SKM-1 (cell line): Measurements from ENCODE around the gene ATXN7L1.
"Not testable (repeated sequence)": the region's sequence is repeated elsewhere in the genome, so short reads cannot be mapped to it uniquely, and the experiment has no call there.

Experiments used
- DNase-seq: peaks from one replicate; lab custom pipeline; 2025; ENCODE audit not compliant: unreplicated experiment; lab: John Stamatoyannopoulos, UW

Gene ATXN7L1

GRCh38 chr7:105711726-105712402 is 164.5 kb downstream of the ATXN7L1 start:
- DNase-seq = no peak

GRCh38 chr7:105710720-105711119 is 165.7 kb downstream of the ATXN7L1 start:
- DNase-seq = not testable (repeated sequence)

DNA sequence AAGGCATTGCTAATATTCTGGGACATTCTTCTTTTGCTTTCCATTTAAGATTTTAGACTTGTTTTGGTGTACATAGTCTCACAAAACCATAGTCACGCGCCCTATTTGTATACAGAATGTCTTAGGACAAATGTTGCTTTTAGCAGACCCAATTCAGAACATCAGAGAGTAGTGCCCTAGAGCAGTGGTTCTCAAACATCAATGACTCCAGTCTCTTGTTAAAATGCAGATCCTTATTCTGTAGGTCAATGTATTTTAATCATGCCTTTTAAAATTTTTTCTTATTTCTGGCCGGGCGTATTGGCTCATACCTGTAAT is 167.7 kb downstream of the ATXN7L1 start:
- DNase-seq = no peak

GRCh38 chr7:105707967-105708762 is 168.2 kb downstream of the ATXN7L1 start:
- DNase-seq = no peak

- DNase-seq = no peak
Observed at GRCh38 chr7:105707381-105707780, 169.0 kb downstream of the ATXN7L1 start.

- DNase-seq = no peak
Observed at GRCh38 chr7:105705427-105705826, 171.0 kb downstream of the ATXN7L1 start.

- DNase-seq = no peak
Observed at GRCh38 chr7:105703207-105703930, 173.0 kb downstream of the ATXN7L1 start.

- DNase-seq = no peak
Observed at GRCh38 chr7:105699568-105700236, 176.7 kb downstream of the ATXN7L1 start.

- DNase-seq = no peak
Observed at GRCh38 chr7:105698531-105698930, 177.9 kb downstream of the ATXN7L1 start.

GRCh38 chr7:105697753-105698152 is 178.6 kb downstream of the ATXN7L1 start:
- DNase-seq = no peak

- not testable (repeated sequence) for DNase-seq
Observed at GRCh38 chr7:105697169-105697568, 179.2 kb downstream of the ATXN7L1 start.

- no peak for DNase-seq
Observed at GRCh38 chr7:105693576-105693975, 182.8 kb downstream of the ATXN7L1 start.

DNA sequence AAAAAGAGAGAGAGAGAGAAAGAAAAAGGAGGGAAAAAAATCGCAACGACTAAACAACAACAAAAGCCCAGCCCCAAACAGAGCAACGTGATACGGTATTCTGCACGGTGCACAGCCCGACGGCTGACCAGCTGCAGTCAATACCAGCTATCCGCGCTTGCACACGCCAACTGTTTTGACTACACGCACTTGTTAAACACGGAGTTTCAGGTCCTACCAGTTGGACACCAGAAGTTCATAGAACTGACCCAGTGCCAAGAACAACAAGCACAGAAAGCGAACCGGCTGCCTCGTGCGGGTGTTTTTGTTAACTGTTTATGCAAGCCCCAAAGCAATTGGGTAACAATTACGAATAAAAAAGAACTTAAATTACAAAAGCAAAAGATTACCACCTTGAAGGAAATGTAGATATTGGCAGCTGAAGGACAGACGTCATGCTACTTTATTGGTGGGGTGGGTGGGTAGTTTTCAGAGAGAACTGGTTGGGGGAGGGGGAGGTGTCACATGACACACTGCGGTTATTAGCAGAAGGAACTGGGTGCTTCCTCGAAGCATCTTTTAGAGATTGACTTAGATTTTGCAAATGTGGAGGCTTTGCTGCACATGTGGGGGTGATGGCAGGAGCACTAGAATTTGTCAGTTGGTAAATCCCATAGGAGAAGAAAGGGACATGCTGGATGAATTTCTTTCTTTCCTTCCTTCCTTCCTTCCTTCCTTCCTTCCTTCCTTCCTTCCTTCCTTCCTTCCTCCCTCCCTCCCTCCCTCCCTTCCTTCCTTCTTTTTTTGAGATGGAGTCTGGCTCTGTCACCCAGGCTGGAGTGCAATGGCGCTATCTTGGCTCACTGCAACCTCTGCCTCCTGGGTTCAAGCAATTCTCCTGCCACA is 184.5 kb downstream of the ATXN7L1 start:
- no peak for DNase-seq

DNA sequence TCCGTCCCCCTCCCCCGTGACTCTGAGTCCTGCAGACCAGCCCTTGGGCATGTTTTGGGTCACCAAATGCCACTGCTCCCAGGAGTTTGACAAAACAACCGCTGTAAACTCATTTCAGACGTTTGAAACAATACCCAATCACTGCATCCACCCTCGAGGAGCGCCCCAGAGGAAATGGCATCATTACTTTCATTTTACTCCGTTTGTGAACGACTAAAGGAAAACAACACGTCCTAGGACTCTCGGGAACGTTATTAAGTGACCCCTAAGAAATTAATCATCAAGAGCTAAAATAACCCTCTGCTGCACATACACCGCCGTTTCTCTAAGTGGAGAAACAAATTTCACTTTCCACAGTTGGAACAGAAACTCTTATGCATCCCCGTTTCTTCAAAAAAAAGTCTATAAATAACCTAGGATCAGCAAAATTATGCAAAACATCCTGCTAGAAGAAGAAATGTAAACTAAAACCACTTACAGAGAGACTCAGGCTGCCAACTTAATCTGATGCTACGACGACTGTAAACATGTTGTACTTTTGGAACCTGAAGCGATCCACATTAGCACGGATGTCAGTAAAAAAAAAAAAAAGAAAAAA is 185.2 kb downstream of the ATXN7L1 start:
- DNase-seq = no peak

DNA sequence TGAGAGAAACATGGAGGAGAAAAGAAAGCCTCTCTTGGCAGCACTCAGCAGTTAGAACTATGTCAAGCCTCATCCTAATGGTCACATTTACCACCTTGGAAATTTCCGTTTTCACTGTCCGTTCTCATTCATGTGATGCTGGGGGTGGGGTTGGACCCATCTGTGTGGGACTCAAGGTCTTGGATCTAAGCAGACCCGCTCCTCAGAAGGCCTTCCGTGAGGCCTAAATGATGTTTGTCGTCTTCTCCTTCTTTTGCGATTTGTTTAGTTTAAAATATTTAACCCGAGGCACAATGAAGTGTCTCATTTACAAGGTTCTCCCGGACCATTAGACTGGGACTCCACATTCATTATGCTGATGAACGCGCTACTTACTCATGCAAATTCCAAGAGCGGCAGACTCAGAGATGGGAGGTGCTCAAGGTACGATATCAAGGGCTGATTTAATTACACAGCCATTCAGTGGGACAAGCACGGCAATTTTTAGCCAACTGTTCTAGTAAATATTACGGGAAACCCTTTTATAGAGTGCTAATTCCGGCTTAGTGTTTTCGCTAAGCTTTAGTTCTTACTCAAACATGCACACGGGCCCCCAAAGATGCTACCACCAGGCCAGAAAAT is 186.0 kb downstream of the ATXN7L1 start:
- no peak for DNase-seq

DNA sequence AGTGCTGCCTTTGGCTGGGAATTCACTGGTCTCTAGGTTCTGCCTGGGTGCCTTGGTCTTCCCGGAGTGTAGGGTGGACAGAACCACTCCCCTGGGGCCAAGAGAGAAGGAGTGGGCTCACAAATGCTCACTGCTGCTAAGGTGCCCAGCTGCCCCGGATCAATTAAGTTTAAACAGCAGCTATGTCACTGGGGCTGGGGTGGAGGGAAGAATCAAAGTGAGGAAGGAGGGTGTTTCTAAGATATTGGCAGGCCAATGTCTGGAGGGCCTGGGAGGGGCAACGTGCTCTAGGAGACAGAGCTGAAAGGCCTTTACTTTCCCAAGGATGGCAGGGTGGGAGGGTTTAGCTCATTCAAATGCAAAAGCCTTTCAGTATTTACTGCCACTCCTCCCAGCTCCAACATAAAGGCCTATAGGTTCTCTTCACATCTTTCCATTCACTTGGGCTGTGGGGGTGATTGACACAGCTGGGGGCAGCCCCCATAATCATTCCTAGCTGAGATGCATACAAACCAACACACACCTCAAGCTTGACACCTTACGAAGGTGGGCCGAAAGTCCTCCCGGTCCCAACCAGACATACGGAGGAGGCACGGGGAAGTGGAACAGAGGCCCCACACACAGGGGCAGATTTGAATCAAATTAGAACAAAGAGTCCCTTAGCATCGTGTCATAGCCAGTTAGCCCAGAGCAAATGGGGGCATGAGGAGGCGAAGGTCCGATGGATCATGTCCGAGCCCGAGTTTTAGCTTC is 187.2 kb downstream of the ATXN7L1 start:
- no peak for DNase-seq

- no peak for DNase-seq
Observed at GRCh38 chr7:105688617-105689016, 187.8 kb downstream of the ATXN7L1 start.

- DNase-seq = no peak
Observed at GRCh38 chr7:105685161-105685560, 191.2 kb downstream of the ATXN7L1 start.
